ENCODE results near the gene GCFC2. TPM values are rescaled to one million over a fixed set of nuclear protein-coding genes. Genes with fewer than 3 reads are reported as not detected.
"Not testable (repeated sequence)": the region's sequence is repeated elsewhere in the genome, so short reads cannot be mapped to it uniquely, and the experiment has no call there.

GCFC2 gene
- total RNA-seq, 1 donor from 2014 or later = 22.9 TPM

- no peak for DNase-seq (ENCODE audit: low spot score)
Measured at GRCh38 chr2:75680402-75680801, 30.3 kb downstream of the GCFC2 start.

GRCh38 chr2:75679556-75679955 is 31.2 kb downstream of the GCFC2 start:
- DNase-seq (ENCODE audit: low spot score) = no peak

- peak; percentile 7 for DNase-seq (ENCODE audit: low spot score)
Measured at GRCh38 chr2:75676464-75676863, 34.3 kb downstream of the GCFC2 start.

DNA sequence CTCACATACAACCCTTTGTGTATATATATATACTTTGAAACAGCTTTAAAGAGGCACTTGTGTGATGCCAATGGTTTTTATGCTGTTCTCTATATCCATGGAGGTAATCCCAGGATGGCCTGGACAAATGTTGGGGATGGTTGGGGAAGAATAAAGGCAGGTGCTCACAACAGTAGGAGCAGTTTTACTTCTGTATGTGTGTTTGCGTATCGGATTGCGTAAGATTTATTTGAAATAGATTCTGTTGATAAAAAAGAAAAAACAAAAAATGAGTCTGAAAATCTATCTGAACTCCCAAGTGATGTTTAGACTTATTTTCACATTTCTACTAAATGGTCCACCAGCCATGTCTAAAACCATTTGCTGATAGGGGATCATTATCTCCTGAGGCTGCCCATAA is 34.8 kb downstream of the GCFC2 start:
- no peak for DNase-seq (ENCODE audit: low spot score)

- not testable (repeated sequence) for DNase-seq (ENCODE audit: low spot score)
Measured at GRCh38 chr2:75675423-75675822, 35.3 kb downstream of the GCFC2 start.

- peak; percentile 3 for DNase-seq (ENCODE audit: low spot score)
Measured at GRCh38 chr2:75667884-75668283, 42.8 kb downstream of the GCFC2 start.

DNA sequence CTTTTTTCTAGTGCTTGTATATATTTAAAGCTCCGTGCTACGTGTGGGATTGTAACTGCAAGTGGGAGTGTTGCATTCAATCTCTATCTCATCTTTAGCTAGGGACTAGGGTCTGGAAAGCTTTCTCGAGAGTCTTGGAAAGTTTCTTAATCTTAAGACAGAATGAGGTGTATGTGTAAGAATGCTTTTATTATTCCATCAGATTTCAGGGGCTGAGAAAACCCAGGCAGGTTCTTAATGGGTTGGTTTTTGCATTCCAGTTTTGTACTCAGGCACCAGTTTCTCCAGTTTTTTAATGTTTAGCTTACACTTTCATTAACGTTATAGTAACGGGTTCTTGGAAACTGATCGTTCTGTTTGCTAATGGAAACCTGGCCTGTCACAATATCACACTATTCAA is 43.8 kb downstream of the GCFC2 start:
- DNase-seq (ENCODE audit: low spot score) = peak; percentile 35

DNA sequence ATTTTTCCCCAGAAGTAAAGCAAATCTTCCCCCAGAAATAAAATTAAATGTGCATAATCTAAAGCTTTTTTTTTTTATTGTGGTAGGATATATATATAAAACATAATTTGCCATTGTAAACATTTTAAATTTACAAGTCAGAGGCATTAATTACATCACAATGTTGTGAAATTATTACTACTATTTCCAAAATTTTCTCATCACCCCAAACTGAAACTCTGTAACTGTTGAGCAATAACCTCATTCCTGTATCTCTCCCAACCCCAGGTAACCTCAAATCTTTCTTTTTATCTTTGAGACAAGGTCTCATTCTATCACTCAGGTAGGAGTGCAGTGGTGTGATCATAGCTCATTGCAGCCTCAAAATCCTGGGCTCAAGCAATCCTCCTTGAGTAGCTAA is 52.9 kb downstream of the GCFC2 start:
- no peak for DNase-seq (ENCODE audit: low spot score)

DNA sequence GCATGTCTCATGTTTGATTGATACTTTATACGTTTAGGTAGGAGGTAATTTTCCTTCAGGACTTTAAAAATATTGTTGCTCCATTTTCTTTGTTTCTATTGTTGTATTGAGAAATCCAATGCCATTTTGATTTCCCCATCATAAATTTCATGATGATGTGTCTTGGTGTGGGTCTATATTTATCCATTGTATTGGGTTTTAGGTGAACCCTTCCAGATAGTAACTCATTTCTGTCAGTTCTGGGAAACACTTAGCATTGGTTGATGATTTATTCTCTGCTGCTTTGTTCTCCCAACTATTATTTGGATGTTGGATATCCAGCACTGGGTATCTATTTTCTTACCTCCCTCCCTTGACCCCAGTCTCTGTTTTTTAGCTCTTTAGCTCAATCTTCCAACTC is 54.2 kb downstream of the GCFC2 start:
- no peak for DNase-seq (ENCODE audit: low spot score)

DNA sequence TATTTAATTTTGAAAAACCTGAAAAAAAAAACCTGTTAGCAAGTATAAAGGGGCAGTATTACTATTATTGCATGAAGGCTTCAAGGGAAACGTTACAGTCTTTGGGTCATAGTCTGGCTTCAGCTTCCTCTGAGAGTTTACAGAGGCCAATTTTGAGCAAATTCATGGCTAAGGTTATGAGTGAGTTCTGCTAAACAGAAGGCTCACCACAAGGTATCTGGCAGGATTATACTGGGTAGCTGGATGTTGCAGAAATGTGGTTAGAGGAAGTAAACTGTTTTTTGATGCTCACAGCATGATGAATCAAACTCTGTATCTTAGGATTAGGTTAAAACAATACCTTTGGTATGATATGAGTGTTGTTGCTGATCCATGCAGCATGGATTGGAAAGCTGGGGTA is 54.9 kb downstream of the GCFC2 start:
- DNase-seq (ENCODE audit: low spot score) = no peak

DNA sequence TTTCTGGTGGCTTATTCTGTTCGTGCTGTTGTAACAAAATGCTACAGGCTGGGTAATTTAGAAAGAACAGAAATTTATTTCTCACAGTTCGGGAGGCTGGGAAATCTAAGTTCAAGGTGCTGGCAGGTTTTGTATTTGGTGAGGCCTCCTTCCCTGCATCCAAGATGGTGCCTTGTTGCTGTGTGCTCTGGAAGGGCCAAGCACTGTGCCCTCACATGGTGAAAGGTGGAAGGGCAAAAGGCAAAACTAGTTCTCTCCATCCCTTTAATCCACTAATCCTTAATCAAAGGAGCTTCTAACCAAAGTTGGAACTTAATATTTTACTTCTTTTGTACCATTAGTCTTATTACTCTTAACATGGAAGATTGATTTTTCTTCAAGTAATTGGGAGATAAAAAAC is 56.7 kb downstream of the GCFC2 start:
- DNase-seq (ENCODE audit: low spot score) = no peak

DNA sequence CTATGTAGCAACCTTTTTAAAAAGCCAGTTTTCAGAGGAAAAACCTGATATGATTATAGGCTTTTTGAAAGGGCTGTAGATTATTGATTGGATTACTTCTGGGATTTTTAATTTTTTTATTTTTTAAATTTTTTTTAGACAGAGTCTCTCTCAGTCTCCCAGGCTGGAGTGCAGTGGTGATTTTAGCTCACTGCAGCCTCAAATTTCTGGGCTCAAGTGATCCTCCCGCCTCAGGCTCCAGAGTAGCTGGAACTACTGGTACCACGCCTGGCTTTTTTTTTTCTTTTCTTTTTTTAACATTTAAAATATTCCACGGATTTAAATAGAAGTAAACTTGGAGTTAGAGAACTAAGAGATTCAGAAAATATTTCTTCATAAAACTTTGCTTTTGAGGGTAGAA is 62.9 kb downstream of the GCFC2 start:
- no peak for DNase-seq (ENCODE audit: low spot score)

GRCh38 chr2:75646583-75647425 is 63.9 kb downstream of the GCFC2 start, which contains the start of gene MRPL19:
MRPL19 (plus strand) TSS chr2:75646783; CDS start chr2:75646808, 25 bp downstream.
- DNase-seq (ENCODE audit: low spot score) = peak; percentile 96

- DNase-seq (ENCODE audit: low spot score) = no peak
Measured at GRCh38 chr2:75646090-75646582, 64.6 kb downstream of the GCFC2 start.

- DNase-seq (ENCODE audit: low spot score) = no peak
Measured at GRCh38 chr2:75645643-75646042, 65.1 kb downstream of the GCFC2 start.

GRCh38 chr2:75643980-75644379 is 66.7 kb downstream of the GCFC2 start:
- DNase-seq (ENCODE audit: low spot score) = no peak

DNA sequence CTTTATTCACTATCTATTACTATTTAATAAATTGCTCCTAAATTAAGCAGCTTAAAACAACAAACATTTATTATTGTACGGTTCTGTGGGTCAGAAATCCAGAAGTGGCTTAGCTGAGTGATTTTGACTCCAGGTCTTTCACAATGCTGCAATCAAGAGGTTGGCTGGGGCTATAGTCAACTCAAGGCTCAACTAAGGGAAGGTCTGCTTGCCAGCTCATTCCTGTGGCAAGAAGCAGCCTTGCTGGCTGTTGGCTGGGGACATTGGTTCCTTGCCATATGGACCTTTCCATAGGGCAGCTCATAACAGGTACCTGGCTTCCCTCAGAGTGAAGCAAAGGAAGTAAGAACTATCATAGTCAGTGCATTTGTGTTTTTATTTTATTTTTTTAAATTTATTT is 69.1 kb downstream of the GCFC2 start:
- DNase-seq (ENCODE audit: low spot score) = no peak

GRCh38 chr2:75640621-75641121 is 70.0 kb downstream of the GCFC2 start:
- peak; percentile 78 for DNase-seq (ENCODE audit: low spot score)

GRCh38 chr2:75637568-75637967 is 73.1 kb downstream of the GCFC2 start:
- DNase-seq (ENCODE audit: low spot score) = no peak

DNA sequence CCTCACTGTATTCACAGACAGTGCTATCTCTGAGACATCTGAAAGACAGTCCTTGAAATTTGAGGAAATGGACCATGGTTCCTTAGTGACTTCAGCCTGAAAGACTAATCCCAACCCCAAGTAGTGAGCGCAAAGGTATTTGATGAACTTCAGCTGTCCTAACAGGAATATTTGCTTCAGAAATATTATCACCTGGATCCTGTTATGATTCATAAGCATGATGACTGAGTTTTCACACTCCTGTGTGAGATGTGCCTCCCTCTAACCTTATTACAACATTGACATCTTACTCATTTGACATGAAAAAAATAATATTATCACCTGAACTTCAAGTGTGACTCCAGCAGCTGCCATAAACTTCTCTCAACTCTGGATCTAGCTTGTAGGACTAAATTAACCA is 75.8 kb downstream of the GCFC2 start:
- DNase-seq (ENCODE audit: low spot score) = no peak

- DNase-seq (ENCODE audit: low spot score) = no peak
Measured at GRCh38 chr2:75633620-75634019, 77.1 kb downstream of the GCFC2 start.

- DNase-seq (ENCODE audit: low spot score) = no peak
Measured at GRCh38 chr2:75632813-75633212, 77.9 kb downstream of the GCFC2 start.

DNA sequence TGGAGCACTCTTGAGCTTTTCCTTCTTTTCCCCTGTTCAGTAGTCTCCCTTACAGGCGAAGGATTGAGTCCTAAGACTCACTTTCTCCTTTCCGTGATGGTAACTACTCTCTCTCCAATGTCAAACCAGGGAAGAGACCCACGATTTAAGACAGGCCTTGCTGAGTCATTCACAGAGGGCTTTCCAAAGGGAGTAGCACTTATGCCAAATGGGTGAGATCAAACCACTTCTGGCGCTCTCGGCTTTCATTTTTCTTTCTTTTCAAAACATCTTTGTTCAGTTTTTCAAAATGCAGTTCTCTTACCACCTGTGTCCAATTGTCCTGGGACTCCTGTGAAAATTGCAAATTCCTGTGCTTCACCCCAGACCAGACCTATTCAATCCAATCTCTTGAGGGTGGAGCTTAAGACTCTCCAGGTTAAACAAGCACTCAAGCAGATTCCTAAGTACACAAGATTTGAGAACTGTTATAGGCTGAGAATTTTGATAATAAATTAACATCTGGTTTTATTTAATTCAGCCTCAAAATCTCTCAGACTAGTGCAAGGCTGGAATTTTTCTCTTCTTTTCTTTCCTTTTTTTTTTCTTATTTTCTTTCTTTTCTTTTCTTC is 78.5 kb downstream of the GCFC2 start:
- peak; percentile 38 for DNase-seq (ENCODE audit: low spot score)
